Medulla oblongata (tissue), 1 donor: ENCODE measurements around the gene HTR1A.
A peak's percentile ranks its signal among the peaks of the same experiment; 100 is the strongest.

Experiments
- DNase-seq: peaks from one replicate; pipeline ENCODE4 v3.0.0-alpha.2; 2015; ENCODE audit errors: extremely low spot score

Gene HTR1A

GRCh38 chr5:63962279-63962678 is at the start of gene HTR1A:
Gene HTR1A, minus strand, starts transcription at chr5:63962445. Its CDS starts 726 bp downstream, at chr5:63961719.
- no peak for DNase-seq

GRCh38 chr5:64003966-64004365 is 41.7 kb upstream of the HTR1A start:
- DNase-seq: no peak

GRCh38 chr5:64000096-64000495 is 37.9 kb upstream of the HTR1A start:
- peak; percentile 82 for DNase-seq

GRCh38 chr5:63987053-63987452 is 24.8 kb upstream of the HTR1A start:
- DNase-seq: no peak

- DNase-seq: no peak
These were observed 19.6 kb upstream of the HTR1A start for GRCh38 chr5:63981864-63982263.

- no peak for DNase-seq
These were observed 1.7 kb upstream of the HTR1A start for GRCh38 chr5:63963926-63964325.

DNA sequence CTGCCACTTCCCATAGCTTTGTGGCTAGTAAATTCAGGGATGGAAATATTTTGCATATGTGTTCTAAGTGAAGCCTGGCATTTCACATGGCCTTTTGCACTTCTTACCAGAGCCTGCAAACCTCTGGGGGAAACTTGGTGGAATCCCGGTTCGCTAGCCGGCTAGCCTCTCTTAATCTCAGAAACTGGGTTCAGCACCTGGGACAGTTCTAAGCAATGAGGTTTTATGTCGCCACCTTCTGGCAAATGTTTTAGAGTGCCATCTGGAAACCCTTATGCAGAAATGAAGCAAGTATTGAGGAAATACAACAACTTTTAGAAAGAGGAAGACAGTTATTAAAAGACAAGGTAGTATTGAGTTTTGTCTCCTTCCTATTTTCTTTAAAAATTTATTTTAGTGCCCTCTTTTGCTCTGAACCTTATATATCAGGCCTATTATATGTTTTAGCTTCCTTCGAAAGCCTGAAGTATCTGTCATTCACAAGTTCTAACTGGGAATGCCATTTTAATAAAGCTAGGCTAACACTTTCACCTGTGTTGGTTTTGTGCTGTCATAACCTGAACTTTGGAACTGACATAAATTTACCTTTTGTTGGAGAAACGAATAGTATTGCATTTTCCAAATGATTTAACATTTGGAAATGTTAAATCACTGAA is 963 bp upstream of the HTR1A start:
- DNase-seq: peak; percentile 85

GRCh38 chr5:63961598-63962161 is 565 bp downstream of the HTR1A start:
- DNase-seq: no peak

GRCh38 chr5:63961125-63961597 is 1.1 kb downstream of the HTR1A start:
- no peak for DNase-seq

GRCh38 chr5:63960646-63961045 is 1.6 kb downstream of the HTR1A start:
- DNase-seq: no peak

GRCh38 chr5:63959177-63959982 is 2.9 kb downstream of the HTR1A start:
- peak; percentile 32 for DNase-seq

GRCh38 chr5:63958654-63959053 is 3.6 kb downstream of the HTR1A start:
- DNase-seq: no peak

DNA sequence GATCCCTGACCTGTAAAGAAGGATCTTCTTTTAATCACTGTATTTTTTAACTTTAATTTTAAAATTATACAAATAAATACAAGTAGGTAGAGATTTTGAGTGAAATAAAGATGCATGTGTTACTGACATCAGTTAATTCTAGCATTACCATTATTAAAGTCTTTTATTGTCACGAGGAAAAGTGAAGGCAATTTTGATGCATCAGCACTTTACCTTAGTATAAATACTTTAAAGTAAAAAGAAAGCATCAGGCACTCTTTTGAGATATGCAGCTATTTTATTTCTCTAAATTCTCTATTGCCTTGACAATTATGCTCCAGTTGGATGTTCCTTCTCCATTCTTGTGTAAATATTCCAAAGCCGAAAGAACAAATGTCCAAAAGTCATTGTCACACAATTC is 4.6 kb downstream of the HTR1A start:
- no peak for DNase-seq

GRCh38 chr5:63953217-63953616 is 9.0 kb downstream of the HTR1A start:
- no peak for DNase-seq

DNA sequence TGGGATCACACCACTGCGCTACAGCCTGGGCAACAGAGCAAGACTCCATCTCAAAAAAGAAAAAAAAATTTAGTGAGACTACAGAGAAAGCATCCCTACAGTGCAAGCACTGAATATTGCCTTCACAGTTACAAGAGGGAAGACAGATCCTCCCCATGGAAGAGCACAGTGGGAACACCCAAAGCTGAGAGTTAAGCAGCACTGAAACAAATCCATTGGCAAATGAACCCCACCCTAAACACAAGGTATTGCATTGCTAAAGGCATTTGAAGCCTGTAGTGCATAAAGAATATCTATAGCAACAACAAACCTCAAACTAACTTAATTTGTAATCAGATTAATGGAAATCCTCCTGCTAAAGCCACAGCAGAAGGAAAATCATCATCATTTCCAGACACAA is 27.1 kb downstream of the HTR1A start:
- no peak for DNase-seq

- no peak for DNase-seq
These were observed 30.4 kb downstream of the HTR1A start for GRCh38 chr5:63931836-63932235.

- no peak for DNase-seq
These were observed 33.8 kb downstream of the HTR1A start for GRCh38 chr5:63928451-63928850.

- no peak for DNase-seq
These were observed 38.3 kb downstream of the HTR1A start for GRCh38 chr5:63923914-63924313.

GRCh38 chr5:63919763-63920478 is 42.3 kb downstream of the HTR1A start:
- no peak for DNase-seq

GRCh38 chr5:63916786-63917185 is 45.5 kb downstream of the HTR1A start:
- DNase-seq: no peak

- no peak for DNase-seq
These were observed 50.4 kb downstream of the HTR1A start for GRCh38 chr5:63911871-63912270.
